Activated T-cell treated with anti-CD3 and anti-CD28 coated beads, Interleukin-2, amount 50 U/mL, for 4 hours (primary cell): Measurements from ENCODE around the gene LUC7L3. TPM values are rescaled to one million over a fixed set of nuclear protein-coding genes. Genes with fewer than 3 reads are reported as not detected.
"Not testable (repeated sequence)": the region's sequence is repeated elsewhere in the genome, so short reads cannot be mapped to it uniquely, and the experiment has no call there.

ENCODE experiments used
- ATAC-seq, 2 donors: fragments of 200-7000 bp; cut with Tn5 transposase; one replicate each; pipeline ENCODE4 v1.10.0; 2021
- DNase-seq: peaks from one replicate; pipeline ENCODE4 v3.0.0-alpha.2; 2020
- H3K27me3 Mint-ChIP-seq: one replicate; pipeline ENCODE4 v1.8.0; 2021; ENCODE audit warnings: low read depth, mixed read lengths
- H3K36me3 Mint-ChIP-seq: one replicate; pipeline ENCODE4 v1.8.0; 2022; ENCODE audit warnings: mixed read lengths; ENCODE audit not compliant: insufficient read depth
- H3K4me1 Mint-ChIP-seq: one replicate; pipeline ENCODE4 v1.8.0; 2021; ENCODE audit warnings: low read depth, mixed read lengths
- H3K4me3 Mint-ChIP-seq: one replicate; pipeline ENCODE4 v1.8.0; 2021; ENCODE audit warnings: mild to moderate bottlenecking, moderate library complexity, mixed read lengths
- H3K9me3 Mint-ChIP-seq: one replicate; pipeline ENCODE4 v1.8.0; 2021; ENCODE audit warnings: mixed read lengths
- total RNA-seq, 3 donors: library from RNA; stranded (reverse); gene quantifications; one replicate each; pipeline ENCODE4 v1.2.1, GENCODE V29; 2021

Gene LUC7L3
- total RNA-seq, 3 donors from 2014 or later = 99.8 to 108 (median 100) TPM

DNA sequence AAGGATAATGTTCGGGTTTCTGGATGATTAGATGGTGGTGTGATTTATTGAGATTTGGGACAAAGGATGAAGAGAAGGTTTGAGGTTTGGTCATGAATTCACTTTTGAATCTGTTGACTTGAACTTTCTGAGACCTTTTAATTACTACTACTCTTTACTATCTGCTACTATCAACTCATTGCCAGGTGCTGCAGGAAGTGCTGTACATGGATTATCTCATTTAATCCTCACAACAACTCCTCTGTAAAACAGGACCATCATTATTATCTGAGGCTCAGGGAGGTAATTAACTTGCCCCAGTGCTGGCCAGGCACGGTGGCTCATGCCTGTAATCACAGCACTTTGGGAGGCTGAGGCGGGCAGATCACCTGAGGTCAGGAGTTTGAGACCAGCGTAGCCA, 8.8 kb upstream of the LUC7L3 start:
- Mint-ChIP-seq H3K27me3 (peaks cover 2% of the 10 kb centered on the region), H3K9me3 (no peaks in the 10 kb centered on the region), H3K4me1 (peaks cover 32% of the 10 kb centered on the region), H3K36me3 (no peaks in the 10 kb centered on the region), H3K4me3 (no peak overlapping the region)
- ATAC-seq (no peak), DNase-seq (no peak)

GRCh38 chr17:50712641-50713040, 6.8 kb upstream of the LUC7L3 start:
- no peak overlapping the region for H3K4me3 Mint-ChIP-seq
- no peak for ATAC-seq
- no peaks in the 10 kb centered on the region for H3K9me3 Mint-ChIP-seq
- H3K27me3 Mint-ChIP-seq = peaks cover 2% of the 10 kb centered on the region
- no peak for DNase-seq
- H3K4me1 Mint-ChIP-seq = peaks cover 21% of the 10 kb centered on the region
- H3K36me3 Mint-ChIP-seq = no peaks in the 10 kb centered on the region

- Mint-ChIP-seq H3K4me1 (peaks cover 2% of the 10 kb centered on the region), H3K36me3 (peaks cover 2% of the 10 kb centered on the region), H3K9me3 (no peaks in the 10 kb centered on the region), H3K27me3 (peaks cover 2% of the 10 kb centered on the region), H3K4me3 (no peak overlapping the region)
- DNase-seq (no peak), ATAC-seq (no peak)
Observed at GRCh38 chr17:50715471-50715870, 3.9 kb upstream of the LUC7L3 start.

- DNase-seq = no peak
- no peak for ATAC-seq
- Mint-ChIP-seq H3K9me3 (no peaks in the 10 kb centered on the region), H3K4me3 (peak overlapping the region; percentile 98), H3K4me1 (peaks cover 33% of the 10 kb centered on the region), H3K27me3 (no peaks in the 10 kb centered on the region), H3K36me3 (peaks cover 15% of the 10 kb centered on the region)
Observed at GRCh38 chr17:50719924-50720794, 756 bp downstream of the LUC7L3 start.

DNA sequence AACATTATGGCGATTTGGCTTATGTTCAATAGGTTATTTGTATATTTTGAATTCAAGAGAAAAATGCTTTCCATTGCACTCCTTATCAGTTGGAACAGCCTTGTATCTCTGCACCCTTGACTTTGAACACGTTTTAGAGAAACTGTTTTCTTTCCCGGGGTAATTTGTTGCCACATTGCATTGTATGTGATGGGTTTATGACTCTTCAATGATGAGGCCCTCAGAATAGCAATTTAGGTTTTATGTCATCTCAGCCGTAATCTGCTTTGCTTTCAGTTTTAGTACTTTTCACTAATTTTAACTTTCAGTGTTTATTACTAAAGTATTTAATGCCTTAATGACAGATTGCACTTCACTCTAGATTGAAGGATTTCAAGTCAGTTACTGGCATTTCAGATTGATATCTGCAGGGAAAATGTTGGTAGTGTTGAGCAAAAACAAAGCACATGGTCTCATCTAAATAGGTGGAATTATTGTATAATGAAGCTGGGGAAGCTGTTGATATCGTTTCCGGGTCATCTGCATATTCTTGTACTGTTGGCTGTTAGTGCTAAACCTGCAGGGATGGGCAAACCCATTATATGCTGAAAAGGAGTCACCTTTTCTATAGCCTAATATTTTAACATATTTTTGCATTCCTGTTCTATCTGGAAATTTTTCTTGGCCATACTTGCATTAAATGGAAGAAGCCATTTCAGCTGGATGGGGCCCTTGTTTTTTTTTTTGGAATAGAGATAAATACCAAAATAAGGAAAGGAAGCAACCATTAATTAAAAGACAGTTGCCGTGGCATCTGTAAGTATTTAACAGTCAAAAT, 2.0 kb downstream of the LUC7L3 start:
- DNase-seq = no peak
- peaks cover 15% of the 10 kb centered on the region for H3K36me3 Mint-ChIP-seq
- peak; percentile 17 to 25 for ATAC-seq
- no peaks in the 10 kb centered on the region for H3K27me3 Mint-ChIP-seq
- H3K9me3 Mint-ChIP-seq = no peaks in the 10 kb centered on the region
- H3K4me3 Mint-ChIP-seq = peak overlapping the region; percentile 98
- peaks cover 39% of the 10 kb centered on the region for H3K4me1 Mint-ChIP-seq

GRCh38 chr17:50722746-50723145, 3.3 kb downstream of the LUC7L3 start:
- Mint-ChIP-seq H3K27me3 (no peaks in the 10 kb centered on the region), H3K4me1 (peaks cover 47% of the 10 kb centered on the region), H3K36me3 (peaks cover 21% of the 10 kb centered on the region), H3K4me3 (peak overlapping the region; percentile 98), H3K9me3 (no peaks in the 10 kb centered on the region)
- ATAC-seq (no peak), DNase-seq (no peak)

GRCh38 chr17:50724622-50725021, 5.2 kb downstream of the LUC7L3 start:
- ATAC-seq, H3K4me3 Mint-ChIP-seq: not testable (repeated sequence)
- H3K4me1 Mint-ChIP-seq = peaks cover 59% of the 10 kb centered on the region

DNA sequence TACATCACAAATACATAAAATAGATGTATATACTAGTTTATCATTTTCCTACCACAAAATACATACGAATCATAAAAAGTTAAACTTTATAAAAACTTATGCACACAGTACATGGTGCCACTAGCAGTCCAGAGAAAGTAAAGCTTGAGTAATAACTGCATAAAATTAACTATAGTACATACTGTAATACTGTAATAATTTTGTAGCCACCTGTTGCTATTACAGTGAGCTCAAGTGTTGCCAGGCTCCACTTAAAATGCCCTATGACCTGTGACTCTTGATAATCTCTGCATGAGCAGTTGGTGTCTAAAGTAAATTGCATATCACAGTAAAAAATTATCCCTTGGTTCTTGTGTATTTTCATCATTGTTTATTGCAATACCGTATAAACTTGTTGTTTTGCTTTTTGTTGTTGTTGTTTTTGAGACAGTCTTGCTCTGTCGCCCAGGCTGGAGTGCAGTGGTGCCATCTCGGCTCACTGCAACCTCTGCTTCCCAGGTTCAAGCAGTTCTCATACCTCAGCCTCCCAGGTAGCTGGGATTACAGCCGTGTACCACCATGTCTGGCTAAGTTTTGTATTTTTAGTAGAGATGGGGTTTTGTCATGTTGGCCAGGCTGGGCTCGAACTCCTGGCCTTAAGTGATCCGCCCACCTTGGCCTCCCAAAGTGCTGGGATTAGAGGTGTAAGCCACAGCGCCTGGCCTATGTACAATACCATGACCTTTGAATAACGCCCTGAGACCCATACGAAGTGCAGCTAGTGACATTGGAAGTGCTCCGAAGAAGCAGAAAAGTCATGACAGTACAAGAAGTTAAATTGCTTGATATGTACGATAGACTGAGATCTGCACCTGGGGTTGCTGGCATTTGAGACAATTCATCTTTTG, 6.6 kb downstream of the LUC7L3 start:
- H3K9me3 Mint-ChIP-seq = no peaks in the 10 kb centered on the region
- H3K4me1 Mint-ChIP-seq = peaks cover 62% of the 10 kb centered on the region
- DNase-seq = no peak
- H3K4me3 Mint-ChIP-seq = no peak overlapping the region
- ATAC-seq = no peak
- peaks cover 19% of the 10 kb centered on the region for H3K36me3 Mint-ChIP-seq
- no peaks in the 10 kb centered on the region for H3K27me3 Mint-ChIP-seq

More at GRCh38 chr17:50724622-50725021, 5.2 kb downstream of the LUC7L3 start:
- not testable (repeated sequence) for H3K27me3 Mint-ChIP-seq, DNase-seq, H3K9me3 Mint-ChIP-seq
- peaks cover 21% of the 10 kb centered on the region for H3K36me3 Mint-ChIP-seq

GRCh38 chr17:50728112-50728429, 8.7 kb downstream of the LUC7L3 start:
- Mint-ChIP-seq H3K4me1 (peaks cover 67% of the 10 kb centered on the region), H3K4me3 (no peak overlapping the region), H3K27me3 (no peaks in the 10 kb centered on the region), H3K9me3 (no peaks in the 10 kb centered on the region), H3K36me3 (peaks cover 8% of the 10 kb centered on the region)
- ATAC-seq (no peak), DNase-seq (no peak)

DNA sequence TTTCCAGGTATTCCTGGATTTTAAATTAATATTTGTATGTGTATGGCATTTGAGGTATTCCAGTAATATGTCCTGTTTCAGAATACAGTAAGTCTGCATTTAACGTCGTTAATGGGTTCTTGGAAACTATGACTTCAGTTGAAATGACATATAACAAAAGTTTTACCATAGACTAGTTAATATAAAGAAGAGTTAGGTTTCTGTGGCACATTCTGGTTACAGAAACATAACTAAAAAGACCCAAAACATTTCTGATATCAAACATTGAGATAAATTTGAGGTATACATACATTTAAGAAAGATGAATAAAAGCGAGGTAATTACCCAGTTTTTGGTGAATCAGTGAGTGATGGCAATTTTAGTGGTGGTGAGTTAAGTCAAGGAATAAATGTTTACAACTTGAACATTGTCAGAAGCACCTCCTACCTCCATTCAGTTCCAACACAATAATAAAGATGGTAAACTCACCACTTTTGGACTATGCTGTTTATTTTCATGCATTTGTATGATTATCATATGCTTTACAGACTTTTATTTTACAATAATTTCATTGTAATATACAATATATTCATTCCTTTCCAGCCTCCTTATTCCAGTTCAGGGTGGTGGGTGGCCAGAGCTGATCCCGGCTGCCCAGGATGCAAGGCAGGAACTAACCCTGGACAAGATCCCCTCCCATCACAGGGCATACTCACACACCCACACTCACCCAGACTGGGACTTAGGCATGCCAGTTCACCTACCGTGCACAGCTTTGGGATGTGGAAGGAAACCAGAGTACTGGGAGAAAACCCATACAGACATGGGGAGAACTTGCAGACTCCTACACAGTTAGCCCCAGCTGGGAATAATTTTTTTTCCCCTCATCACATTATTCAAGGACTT, 9.7 kb downstream of the LUC7L3 start:
- peaks cover 60% of the 10 kb centered on the region for H3K4me1 Mint-ChIP-seq
- peak overlapping the region; percentile 29 for H3K4me3 Mint-ChIP-seq

GRCh38 chr17:50731575-50732460, 12.4 kb downstream of the LUC7L3 start:
- ATAC-seq (no peak), DNase-seq (no peak)
- no peaks in the 10 kb centered on the region for H3K9me3 Mint-ChIP-seq
- H3K4me1 Mint-ChIP-seq = peaks cover 64% of the 10 kb centered on the region
- H3K4me3 Mint-ChIP-seq = no peak overlapping the region
- peaks cover 8% of the 10 kb centered on the region for H3K36me3 Mint-ChIP-seq
- no peaks in the 10 kb centered on the region for H3K27me3 Mint-ChIP-seq

More for the DNA sequence above, 9.7 kb downstream of the LUC7L3 start:
- ATAC-seq = peak; percentile 52 to 56
- no peaks in the 10 kb centered on the region for H3K9me3 Mint-ChIP-seq
- H3K27me3 Mint-ChIP-seq = no peaks in the 10 kb centered on the region
- peaks cover 8% of the 10 kb centered on the region for H3K36me3 Mint-ChIP-seq
- DNase-seq = no peak

DNA sequence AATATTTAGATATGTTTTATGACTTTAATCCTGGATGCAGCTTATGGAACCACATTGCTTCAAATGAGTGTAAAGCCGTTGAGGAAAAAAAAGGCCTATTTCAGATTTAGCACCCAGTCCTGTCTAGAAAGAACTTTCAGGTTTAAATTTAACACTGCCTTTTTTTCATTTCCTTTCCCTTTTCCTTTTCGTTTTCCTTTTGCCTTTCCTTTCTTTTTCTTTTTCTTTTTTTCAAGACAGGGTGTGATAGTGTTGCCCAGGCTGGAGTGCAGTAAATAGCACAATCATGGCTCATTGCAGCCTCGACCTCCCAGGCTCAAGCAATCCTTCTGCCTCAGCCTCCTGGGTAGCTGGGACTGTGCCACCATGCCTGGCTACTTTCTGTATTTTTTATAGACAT, 15.9 kb downstream of the LUC7L3 start:
- H3K4me1 Mint-ChIP-seq = peaks cover 65% of the 10 kb centered on the region
- no peaks in the 10 kb centered on the region for H3K9me3 Mint-ChIP-seq
- DNase-seq = no peak
- H3K27me3 Mint-ChIP-seq = no peaks in the 10 kb centered on the region
- no peak for ATAC-seq
- H3K4me3 Mint-ChIP-seq = no peak overlapping the region
- peaks cover 21% of the 10 kb centered on the region for H3K36me3 Mint-ChIP-seq
